Loucy (cell line): Measurements from ENCODE around the gene BIN1.

Experiments
- H2AFZ ChIP-seq: fragments of 200-600 bp; sonication (generic); 2 replicates; pipeline ENCODE4 v1.6.0; 2016; ENCODE audit warnings: antibody characterized with exemption, mild to moderate bottlenecking, low read length, moderate library complexity
- H3F3A ChIP-seq: fragments of 200-600 bp; 2 replicates; pipeline ENCODE4 v1.6.0; 2016; ENCODE audit warnings: antibody characterized with exemption, low read depth, mild to moderate bottlenecking
- H3K27me3 ChIP-seq: fragments of 200-600 bp; sonication (generic); 2 replicates; pipeline ENCODE4 v1.6.1; 2014; ENCODE audit warnings: low read length, mild to moderate bottlenecking; ENCODE audit not compliant: insufficient read depth, poor library complexity, severe bottlenecking
- H3K36me3 ChIP-seq: fragments of 200-600 bp; sonication (generic); 2 replicates; pipeline ENCODE4 v1.6.1; 2016; ENCODE audit warnings: low read length; ENCODE audit not compliant: insufficient read depth
- H3K4me1 ChIP-seq: fragments of 200-600 bp; sonication (generic); 2 replicates; pipeline ENCODE4 v1.5.1; 2014; ENCODE audit warnings: low read length, mild to moderate bottlenecking; ENCODE audit not compliant: insufficient read depth, poor library complexity, severe bottlenecking
- H3K4me2 ChIP-seq: fragments of 200-600 bp; sonication (generic); 2 replicates; pipeline ENCODE4 v1.6.0; 2014; ENCODE audit warnings: antibody characterized with exemption, low read length, low read depth, mild to moderate bottlenecking; ENCODE audit not compliant: poor library complexity, severe bottlenecking
- H3K4me3 ChIP-seq: fragments of 200-600 bp; sonication (generic); 2 replicates; pipeline ENCODE4 v1.5.1; 2014; ENCODE audit warnings: low read length, mild to moderate bottlenecking, mixed read lengths; ENCODE audit not compliant: poor library complexity, severe bottlenecking
- H3K79me2 ChIP-seq: fragments of 200-600 bp; sonication (generic); 2 replicates; pipeline ENCODE4 v1.6.1; 2014; ENCODE audit warnings: low read length; ENCODE audit not compliant: insufficient read depth
- H3K9ac ChIP-seq: fragments of 200-600 bp; sonication (generic); 2 replicates; pipeline ENCODE4 v1.6.0; 2014; ENCODE audit warnings: mild to moderate bottlenecking, low read depth, low read length, moderate library complexity; ENCODE audit not compliant: poor library complexity, severe bottlenecking
- H3K9me2 ChIP-seq: fragments of 200-600 bp; sonication (generic); replicated peaks from 2 replicates; pipeline ENCODE4 v1.6.1; 2016; ENCODE audit warnings: low read depth, low read length, mixed read lengths
- H3K9me3 ChIP-seq: fragments of 200-600 bp; sonication (generic); 2 replicates; pipeline ENCODE4 v1.6.1; 2014; ENCODE audit warnings: mild to moderate bottlenecking, antibody characterized with exemption, low read length, low read depth; ENCODE audit not compliant: insufficient read depth
- H4K20me1 ChIP-seq: fragments of 200-600 bp; sonication (generic); 2 replicates; pipeline ENCODE4 v1.6.0; 2014; ENCODE audit warnings: antibody characterized with exemption, low read length, mild to moderate bottlenecking; ENCODE audit not compliant: insufficient read depth, poor library complexity, severe bottlenecking
- CTCF ChIP-seq: fragments of 200-600 bp; sonication (generic); conservative IDR thresholded peaks from 2 replicates; pipeline ENCODE4 v1.5.1; 2014; ENCODE audit warnings: mild to moderate bottlenecking, antibody characterized with exemption, low read length
- EZH2phosphoT487 ChIP-seq: fragments of 200-600 bp; IDR thresholded peaks from 2 replicates; pipeline ENCODE4 v1.6.1; 2018; ENCODE audit warnings: antibody characterized with exemption, mild to moderate bottlenecking, moderate library complexity, borderline replicate concordance

The BIN1 gene

GRCh38 chr2:127052771-127053691 lies 53.9 kb downstream of the BIN1 start:
- H3K9me2 ChIP-seq, result no peaks in the 10 kb centered on the region
- no peaks in the 10 kb centered on the region for H3K4me1 ChIP-seq
- no peaks in the 10 kb centered on the region for H3K27me3 ChIP-seq
- no peaks in the 10 kb centered on the region for H4K20me1 ChIP-seq
- no peaks in the 10 kb centered on the region for H3K9me3 ChIP-seq
- H3K9ac ChIP-seq, result no peak overlapping the region
- no peak overlapping the region for H3K4me2 ChIP-seq
- no peaks in the 10 kb centered on the region for H3K36me3 ChIP-seq
- no peaks in the 10 kb centered on the region for H3K79me2 ChIP-seq
- H3K4me3 ChIP-seq, result no peak overlapping the region
- H3F3A ChIP-seq, result no peaks in the 10 kb centered on the region
- H2AFZ ChIP-seq, result no peak overlapping the region
- TF ChIP-seq EZH2phosphoT487, result no peak
- TF ChIP-seq CTCF, result no peak

DNA sequence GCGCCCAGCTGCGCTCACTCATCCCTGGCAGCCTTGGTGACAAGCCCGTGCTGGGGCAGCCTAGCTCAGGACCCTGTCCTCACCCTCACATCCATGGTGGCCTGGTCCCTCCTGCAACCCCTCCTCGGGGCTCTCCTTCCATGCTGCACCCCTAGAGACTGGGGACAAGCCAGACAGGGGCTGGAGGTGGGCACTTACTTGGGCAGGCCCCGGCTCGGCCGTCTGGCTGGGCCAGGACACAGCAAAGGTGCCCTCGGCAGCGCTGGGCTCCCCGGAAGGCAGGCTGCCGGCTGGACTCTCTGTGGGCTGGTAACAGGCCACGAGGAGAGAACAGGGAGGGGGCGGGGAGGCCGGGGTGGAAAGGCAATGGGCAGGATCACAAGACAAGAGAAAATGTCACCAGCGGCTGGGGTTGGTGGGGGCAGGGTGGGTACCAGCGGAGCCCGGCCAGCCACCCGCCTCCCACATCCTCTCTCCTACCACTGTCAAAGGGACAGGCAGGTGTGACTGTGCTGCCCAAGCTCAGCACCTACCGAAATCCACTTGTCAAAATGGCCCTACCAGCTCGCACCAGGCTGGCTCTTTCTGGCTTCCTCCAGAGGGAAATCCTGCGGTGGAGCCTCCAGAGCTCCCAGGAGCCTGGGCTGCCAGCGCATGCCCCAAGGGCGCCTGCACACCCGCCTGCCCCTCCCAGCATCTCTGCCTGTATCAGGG lies 54.7 kb downstream of the BIN1 start:
- Histone ChIP-seq H3K4me3 (no peak overlapping the region), H3K4me2 (no peak overlapping the region), H3K4me1 (no peaks in the 10 kb centered on the region), H3K79me2 (no peaks in the 10 kb centered on the region), H3K9ac (no peak overlapping the region), H4K20me1 (no peaks in the 10 kb centered on the region), H3K36me3 (no peaks in the 10 kb centered on the region), H3K9me3 (no peaks in the 10 kb centered on the region), H3K27me3 (no peaks in the 10 kb centered on the region), H3F3A (no peaks in the 10 kb centered on the region), H3K9me2 (no peaks in the 10 kb centered on the region), H2AFZ (no peak overlapping the region)
- TF ChIP-seq CTCF (no peak), EZH2phosphoT487 (no peak)

- H4K20me1 ChIP-seq, result no peaks in the 10 kb centered on the region
- H3K9me3 ChIP-seq, result no peaks in the 10 kb centered on the region
- no peak overlapping the region for H2AFZ ChIP-seq
- no peak overlapping the region for H3K4me2 ChIP-seq
- H3K79me2 ChIP-seq, result no peaks in the 10 kb centered on the region
- H3K4me1 ChIP-seq, result no peaks in the 10 kb centered on the region
- H3K9me2 ChIP-seq, result no peaks in the 10 kb centered on the region
- H3K27me3 ChIP-seq, result no peaks in the 10 kb centered on the region
- no peak overlapping the region for H3K4me3 ChIP-seq
- H3F3A ChIP-seq, result no peaks in the 10 kb centered on the region
- H3K9ac ChIP-seq, result no peak overlapping the region
- no peaks in the 10 kb centered on the region for H3K36me3 ChIP-seq
- no peak for TF ChIP-seq EZH2phosphoT487
- TF ChIP-seq CTCF, result no peak
These were observed 55.6 kb downstream of the BIN1 start for GRCh38 chr2:127051116-127052056.
